Measurements from ENCODE around the gene ZNF326.

- TF ChIP-seq POLR2A (IDR thresholded peaks at IDR 0.05) = no peak
- TF ChIP-seq CTCF (IDR thresholded peaks at IDR 0.05) = no peak
Observed at GRCh38 chr1:89972024-89972423, 22.9 kb upstream of the ZNF326 start.

Data from esophagus squamous epithelium (tissue), 4 donors.